ENCODE measurements around the gene ST6GALNAC6. TPM values are rescaled to one million over a fixed set of nuclear protein-coding genes. Genes with fewer than 3 reads are reported as not detected.

The ST6GALNAC6 gene
- total RNA-seq, 4 donors from 2014 or later: 14.5 to 69.4 (median 26.1) TPM

GRCh38 chr9:127875306-127875966 lies 24.0 kb downstream of the ST6GALNAC6 start:
- Histone ChIP-seq H3K4me1 (peaks cover 36 to 57% (median 40%) of the 10 kb centered on the region in 3 donors), H3K27ac (peak overlapping the region in 3 of 4 donors; percentile 45 to 91 (median 85)), H3K27me3 (no peaks in the 10 kb centered on the region), H3K9me3 (no peaks in the 10 kb centered on the region), H3K36me3 (peaks cover 0 to 22% (median 0%) of the 10 kb centered on the region in 3 donors), H3K4me3 (no peak overlapping the region)
- no peak for TF ChIP-seq CTCF (IDR thresholded peaks at IDR 0.05)
- TF ChIP-seq POLR2A (IDR thresholded peaks at IDR 0.05): no peak
- intact Hi-C loops (cut with DNase I): loop anchor here (10.0 kb wide), 1 partner anchor 141 kb away; the partner anchor contains the start of gene TOR2A
- WGBS, 2 donors: 81 to 82% methylated on average over 7 to 10 of the region's 10 CpGs
- DNase-seq: no peak

GRCh38 chr9:127874301-127875221 lies 24.8 kb downstream of the ST6GALNAC6 start:
- H3K4me1 ChIP-seq: peaks cover 36 to 61% (median 40%) of the 10 kb centered on the region in 3 donors
- peaks cover 0 to 23% (median 0%) of the 10 kb centered on the region in 3 donors for H3K36me3 ChIP-seq
- H3K27me3 ChIP-seq: no peaks in the 10 kb centered on the region
- no peak for TF ChIP-seq POLR2A (IDR thresholded peaks at IDR 0.05)
- TF ChIP-seq CTCF (IDR thresholded peaks at IDR 0.05): no peak
- H3K4me3 ChIP-seq: peak overlapping the region in 1 of 4 donors; percentile 28
- H3K9me3 ChIP-seq: no peaks in the 10 kb centered on the region
- WGBS, 2 donors: 58 to 60% methylated on average over 3 to 4 of the region's 19 CpGs
- H3K27ac ChIP-seq: peak overlapping the region in 3 of 4 donors; percentile 45 to 91 (median 54)
- no peak for DNase-seq
- intact Hi-C loops (cut with DNase I): loop anchor here (10.0 kb wide), 1 partner anchor 140 kb away; the partner anchor contains the start of gene TOR2A

GRCh38 chr9:127873886-127874285 lies 25.5 kb downstream of the ST6GALNAC6 start:
- Histone ChIP-seq H3K36me3 (peaks cover 0 to 28% (median 0%) of the 10 kb centered on the region in 3 donors), H3K4me3 (peak overlapping the region in 1 of 4 donors; percentile 28), H3K9me3 (no peaks in the 10 kb centered on the region), H3K27ac (peak overlapping the region in 3 of 4 donors; percentile 45 to 69 (median 54)), H3K4me1 (peaks cover 36 to 67% (median 40%) of the 10 kb centered on the region in 3 donors), H3K27me3 (no peaks in the 10 kb centered on the region)
- TF ChIP-seq CTCF (IDR thresholded peaks at IDR 0.05) (no peak), POLR2A (IDR thresholded peaks at IDR 0.05) (no peak)
- 60% methylated on average over 5 of the region's 10 CpGs; no CpG with 5 or more reads in 1 of the 2 donors for WGBS, 2 donors
- no peak for DNase-seq
- intact Hi-C loops (cut with DNase I): loop anchor here (10.0 kb wide), 1 partner anchor 139 kb away; the partner anchor contains the start of gene TOR2A

- H3K4me1 ChIP-seq: peaks cover 33 to 70% (median 39%) of the 10 kb centered on the region in 3 donors
- H3K27me3 ChIP-seq: no peaks in the 10 kb centered on the region
- H3K27ac ChIP-seq: peak overlapping the region in 3 of 4 donors; percentile 45 to 69 (median 54)
- DNase-seq: no peak
- TF ChIP-seq POLR2A (IDR thresholded peaks at IDR 0.05) (no peak), CTCF (IDR thresholded peaks at IDR 0.05) (no peak)
- H3K4me3 ChIP-seq: no peak overlapping the region
- no peaks in the 10 kb centered on the region for H3K9me3 ChIP-seq
- 64 to 92% methylated on average over 4 to 8 of the region's 19 CpGs for WGBS, 2 donors
- H3K36me3 ChIP-seq: peaks cover 0 to 33% (median 3%) of the 10 kb centered on the region in 3 donors
- intact Hi-C loops (cut with DNase I): loop anchor here (10.0 kb wide), 1 partner anchor 138 kb away; the partner anchor contains the start of gene TOR2A
Observed at GRCh38 chr9:127873223-127873691, 26.1 kb downstream of the ST6GALNAC6 start.
